ENCODE results near the gene RAD51B. TPM values are rescaled to one million over a fixed set of nuclear protein-coding genes. Genes with fewer than 3 reads are reported as not detected.

Gene RAD51B
- total RNA-seq, 6 experiments from 2014 or later, result 2.7 to 5.8 (median 4.3) TPM

- Histone ChIP-seq H3K9me3 (no peaks in the 10 kb centered on the region), H3K36me3 (no peaks in the 10 kb centered on the region), H3K27ac (peak overlapping the region; percentile 18 to 40 (median 30)), H3K4me3 (no peak overlapping the region), H3K4me1 (peaks cover 0 to 22% (median 7%) of the 10 kb centered on the region in 4 donors), H3K27me3 (no peaks in the 10 kb centered on the region)
- intact Hi-C loops (cut with DNase I), result no loop called here
- WGBS (ENCODE audit: insufficient coverage, low coverage, low lambda C conversion rate, missing lambda C conversion rate), result 86% methylated on average over 10 of the region's 14 CpGs
- ATAC-seq (peak; percentile 5 to 37 (median 18)), DNase-seq (no peak)
- no peak for TF ChIP-seq CTCF (IDR thresholded peaks at IDR 0.05)
- TF ChIP-seq POLR2A (IDR thresholded peaks at IDR 0.05), result no peak
Observed at GRCh38 chr14:68548194-68549076, 728.9 kb downstream of the RAD51B start.

- TF ChIP-seq POLR2A (IDR thresholded peaks at IDR 0.05) (no peak), CTCF (IDR thresholded peaks at IDR 0.05) (no peak)
- no peaks in the 10 kb centered on the region for H3K9me3 ChIP-seq
- DNase-seq, result no peak
- H3K4me1 ChIP-seq, result peaks cover 0 to 8% (median 2%) of the 10 kb centered on the region in 4 donors
- no peaks in the 10 kb centered on the region for H3K36me3 ChIP-seq
- peak in 1 of 4 donors; percentile 29 for ATAC-seq
- no peak overlapping the region for H3K27ac ChIP-seq
- no peak overlapping the region for H3K4me3 ChIP-seq
- no peaks in the 10 kb centered on the region for H3K27me3 ChIP-seq
- WGBS (ENCODE audit: insufficient coverage, low coverage, low lambda C conversion rate, missing lambda C conversion rate), result 74% methylated on average over 4 of the region's 4 CpGs
- intact Hi-C loops (cut with DNase I), result no loop called here
Observed at GRCh38 chr14:68550338-68550715, 730.7 kb downstream of the RAD51B start.

DNA sequence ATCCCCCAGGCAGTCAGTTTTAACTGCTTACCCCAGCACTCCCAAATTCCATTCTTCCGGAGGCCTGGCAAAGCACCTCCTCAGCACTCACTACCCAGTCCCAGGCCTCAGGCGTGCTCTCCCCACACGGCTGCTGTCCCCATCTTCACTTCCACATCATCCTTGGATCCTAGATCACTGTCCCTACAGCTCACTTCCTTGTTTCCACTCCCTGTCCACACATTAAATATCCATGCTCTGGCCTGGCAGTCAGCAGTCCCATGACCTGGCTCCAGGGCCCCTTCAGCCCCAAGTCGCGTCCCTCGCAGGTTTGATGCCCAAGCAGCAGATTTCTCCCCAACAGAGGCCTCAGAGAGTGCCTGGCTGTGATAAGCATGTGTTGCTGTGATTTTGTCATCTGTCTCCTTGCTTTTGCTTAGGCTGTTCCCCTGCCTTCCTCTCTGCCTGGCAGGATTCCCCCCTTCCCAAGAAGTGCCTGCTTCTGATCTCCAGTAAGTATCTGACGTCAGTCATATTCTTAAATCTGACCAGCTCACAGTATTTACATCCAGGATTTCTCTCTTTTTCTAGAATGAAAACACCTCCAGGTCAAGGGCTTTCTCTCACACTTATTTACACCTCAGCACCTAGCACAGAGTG is 731.6 kb downstream of the RAD51B start:
- Histone ChIP-seq H3K4me1 (peaks cover 0 to 8% (median 2%) of the 10 kb centered on the region in 4 donors), H3K27ac (peak overlapping the region in 1 of 3 donors; percentile 6)
- peak in 2 of 4 donors; percentile 5 for ATAC-seq

DNA sequence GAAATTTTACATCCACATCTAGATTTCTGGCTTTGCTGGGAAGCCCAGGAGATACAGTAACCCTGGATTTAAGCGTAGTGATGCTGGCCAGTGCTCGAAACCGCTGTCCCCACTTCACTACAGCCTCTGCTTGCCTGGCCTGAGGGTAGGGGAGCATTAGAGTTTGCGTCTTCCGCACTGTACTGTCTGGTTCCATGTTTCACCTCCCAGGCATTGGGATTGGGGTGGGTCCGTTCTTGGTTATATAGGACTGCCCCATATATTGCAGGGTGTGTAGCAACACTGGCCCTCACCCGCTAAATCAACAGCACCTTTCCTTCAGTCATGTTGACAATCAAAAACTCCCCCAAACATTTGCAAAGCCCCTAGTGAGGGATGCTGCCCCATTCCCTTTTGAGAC is 732.5 kb downstream of the RAD51B start:
- H3K27ac ChIP-seq, result no peak overlapping the region
- 92% methylated on average over 3 of the region's 7 CpGs for WGBS (ENCODE audit: insufficient coverage, low coverage, low lambda C conversion rate, missing lambda C conversion rate)
- no peak for DNase-seq
- no peak overlapping the region for H3K4me3 ChIP-seq
- H3K9me3 ChIP-seq, result no peaks in the 10 kb centered on the region
- ATAC-seq, result no peak
- H3K27me3 ChIP-seq, result no peaks in the 10 kb centered on the region
- TF ChIP-seq CTCF (IDR thresholded peaks at IDR 0.05) (no peak), POLR2A (IDR thresholded peaks at IDR 0.05) (no peak)
- intact Hi-C loops (cut with DNase I), result no loop called here
- H3K36me3 ChIP-seq, result no peaks in the 10 kb centered on the region
- peaks cover 0 to 8% (median 2%) of the 10 kb centered on the region in 4 donors for H3K4me1 ChIP-seq

More for the DNA sequence above, 731.6 kb downstream of the RAD51B start:
- intact Hi-C loops (cut with DNase I), result no loop called here
- Histone ChIP-seq H3K4me3 (no peak overlapping the region), H3K36me3 (no peaks in the 10 kb centered on the region), H3K9me3 (no peaks in the 10 kb centered on the region), H3K27me3 (no peaks in the 10 kb centered on the region)
- no peak for DNase-seq
- TF ChIP-seq POLR2A (IDR thresholded peaks at IDR 0.05) (no peak), CTCF (IDR thresholded peaks at IDR 0.05) (no peak)
- WGBS (ENCODE audit: insufficient coverage, low coverage, low lambda C conversion rate, missing lambda C conversion rate), result 81% methylated on average over 7 of the region's 7 CpGs
